Right lung (tissue), 5 donors: ENCODE results near the gene GRIA3. TPM values are rescaled to one million over a fixed set of nuclear protein-coding genes. Genes with fewer than 3 reads are reported as not detected.

ENCODE experiments used
- DNase-seq, 2 donors: peaks; one replicate each; pipeline ENCODE4 v3.0.0-alpha.2; 2013
- polyA plus RNA-seq, 5 donors: library from polyadenylated mRNA; unstranded; fragments of 120-200 nt; gene quantifications; one replicate each; pipeline versions ENCODE4 v1.2.1 to v1.2.3, GENCODE V29; 2013; ENCODE audit warnings: inconsistent platforms in 1 of 5, low replicate concordance in 1 of 5; ENCODE audit not compliant: insufficient read length in 5 of 5, insufficient read depth in 1 of 5

Gene GRIA3
- polyA plus RNA-seq, 5 donors, result 0.23 to 2.3 (median 0.58) TPM

DNA sequence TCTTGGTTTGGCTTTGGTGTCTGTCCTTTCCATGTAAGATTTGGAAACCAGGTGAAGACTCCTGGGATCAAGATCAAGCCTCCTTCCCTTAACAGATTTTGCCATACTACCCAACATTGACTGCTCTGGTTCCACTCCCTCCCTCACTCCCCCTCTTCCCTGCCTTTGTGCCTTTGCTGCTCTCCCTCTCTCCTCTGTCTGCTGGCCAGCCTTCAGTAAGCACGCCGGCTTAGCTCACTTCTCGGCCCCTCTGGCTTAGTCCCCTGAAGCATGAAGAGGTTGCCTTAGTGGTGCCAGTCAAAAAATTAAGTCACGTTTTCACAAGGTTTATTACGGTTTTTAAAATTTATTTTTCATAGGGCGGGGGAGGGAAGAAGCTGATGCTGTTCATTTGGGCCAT lies 6.0 kb downstream of the GRIA3 start:
- no peak for DNase-seq

- DNase-seq, result no peak
These were observed 9.0 kb downstream of the GRIA3 start for GRCh38 chrX:123193101-123193500.

DNA sequence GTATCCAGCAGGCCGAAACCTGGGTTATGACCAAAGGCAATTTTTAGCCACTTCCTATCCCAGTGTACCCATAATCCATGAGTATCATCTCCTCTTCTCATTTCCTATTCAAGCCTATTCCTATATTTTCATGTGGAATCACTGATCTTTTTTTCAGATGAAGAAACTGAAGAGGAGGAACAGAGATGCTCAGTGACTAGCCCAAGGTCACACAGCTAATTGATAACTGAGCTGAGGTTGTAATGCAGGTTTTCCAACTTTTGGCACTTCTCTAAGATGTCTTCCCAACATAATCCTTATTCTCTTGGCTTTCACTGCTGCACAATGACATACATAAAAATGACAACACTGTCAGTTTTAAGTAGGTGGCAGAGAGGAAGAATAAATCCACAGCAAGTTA lies 15.3 kb downstream of the GRIA3 start:
- DNase-seq, result no peak

GRCh38 chrX:123201720-123202119 lies 17.6 kb downstream of the GRIA3 start:
- DNase-seq, result no peak

GRCh38 chrX:123202523-123202922 lies 18.4 kb downstream of the GRIA3 start:
- no peak for DNase-seq

DNA sequence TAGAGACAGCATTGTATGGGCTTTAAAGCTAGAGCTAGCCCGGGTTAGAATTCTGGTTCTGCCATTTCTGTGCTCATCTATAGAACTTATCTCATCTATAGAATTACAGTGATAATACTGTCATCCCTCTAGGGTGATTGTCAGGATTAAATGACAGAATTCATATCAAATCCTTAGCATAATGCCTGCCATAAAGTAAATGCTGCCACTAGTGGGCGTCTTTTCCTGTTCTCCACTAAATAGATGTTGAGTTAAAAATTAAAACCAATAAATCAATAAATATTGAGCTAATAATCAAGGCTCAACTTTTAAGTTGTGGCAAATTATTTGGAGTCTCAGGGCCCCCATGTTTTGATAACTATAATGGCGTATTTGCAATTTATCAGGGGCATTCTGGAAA lies 19.7 kb downstream of the GRIA3 start:
- DNase-seq, result no peak

- no peak for DNase-seq
These were observed 22.1 kb downstream of the GRIA3 start for GRCh38 chrX:123206176-123206575.

- DNase-seq, result no peak
These were observed 26.2 kb downstream of the GRIA3 start for GRCh38 chrX:123210252-123210651.

DNA sequence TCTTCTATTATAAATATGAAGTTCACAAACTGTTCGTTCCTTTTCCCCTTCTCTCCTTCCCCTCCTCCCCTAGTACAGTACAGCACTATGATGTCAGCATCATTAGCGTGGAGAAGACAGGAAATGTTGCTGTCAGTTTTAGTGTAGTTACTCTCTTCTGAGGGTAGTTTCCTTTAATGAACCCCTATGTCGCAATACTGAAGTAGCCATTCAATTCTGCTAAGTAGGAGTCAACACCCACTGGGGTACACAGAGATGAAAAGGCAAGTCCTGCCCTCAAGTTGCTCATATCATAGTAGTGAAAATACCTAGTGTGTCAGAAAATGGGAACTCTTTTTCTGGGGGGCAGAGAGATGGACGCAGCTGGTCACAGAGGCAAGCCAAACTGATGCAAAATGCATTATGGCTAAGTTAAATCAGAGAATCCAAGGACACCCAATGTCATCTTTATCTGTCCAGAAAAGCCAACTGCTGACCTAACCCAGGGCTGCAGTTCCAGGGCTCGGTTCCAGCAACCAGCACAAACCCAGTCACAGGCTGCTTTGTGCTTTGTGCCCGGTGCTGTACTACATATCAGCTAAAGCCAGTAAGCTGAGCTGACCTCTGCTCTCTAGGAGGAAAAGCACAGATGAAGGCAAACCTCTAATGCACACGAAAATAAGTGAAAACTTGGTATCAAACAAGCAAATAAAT lies 31.5 kb downstream of the GRIA3 start:
- DNase-seq, result no peak

DNA sequence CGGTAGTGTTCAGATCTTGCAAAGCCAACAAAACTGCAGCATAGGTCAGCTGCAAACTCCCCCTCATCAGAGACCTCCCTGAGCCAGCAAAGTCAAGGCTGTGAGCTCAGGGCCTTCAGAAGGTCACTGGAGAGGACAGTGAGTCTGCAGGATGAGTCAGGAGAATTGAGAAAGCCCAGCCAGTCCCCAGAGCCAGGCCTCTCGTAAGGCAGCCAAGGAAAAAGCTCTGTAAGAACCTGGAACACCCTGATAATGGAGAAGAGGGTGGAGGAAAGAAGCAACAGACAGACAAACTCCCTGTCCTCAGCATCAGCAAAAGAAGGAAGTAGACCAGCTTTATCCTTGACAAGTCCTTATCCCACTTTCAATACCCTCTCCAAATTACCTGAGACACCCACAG lies 33.0 kb downstream of the GRIA3 start:
- DNase-seq, result no peak

- no peak for DNase-seq
These were observed 33.6 kb downstream of the GRIA3 start for GRCh38 chrX:123217728-123218127.

- no peak for DNase-seq
These were observed 35.8 kb downstream of the GRIA3 start for GRCh38 chrX:123219916-123220315.

GRCh38 chrX:123222920-123223319 lies 38.8 kb downstream of the GRIA3 start:
- no peak for DNase-seq

DNA sequence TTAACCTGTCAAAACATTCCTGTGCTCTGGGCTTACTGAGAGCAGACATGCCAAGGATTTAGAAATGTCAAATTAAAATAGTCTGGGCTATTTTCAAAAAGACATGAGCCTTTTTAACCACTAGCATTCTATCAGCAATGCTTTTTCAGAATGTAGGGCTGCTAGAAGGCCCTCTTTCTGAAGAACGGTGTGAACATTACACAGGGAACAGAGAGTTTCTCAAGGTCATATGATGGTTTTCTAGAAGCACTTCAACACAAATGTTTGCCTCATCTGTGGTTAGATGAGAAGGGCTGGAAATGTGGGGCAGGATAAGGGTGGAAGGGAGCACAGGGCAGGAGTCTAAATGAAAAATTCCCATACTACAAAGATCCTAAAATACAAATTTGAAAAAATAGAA lies 39.3 kb downstream of the GRIA3 start:
- no peak for DNase-seq

DNA sequence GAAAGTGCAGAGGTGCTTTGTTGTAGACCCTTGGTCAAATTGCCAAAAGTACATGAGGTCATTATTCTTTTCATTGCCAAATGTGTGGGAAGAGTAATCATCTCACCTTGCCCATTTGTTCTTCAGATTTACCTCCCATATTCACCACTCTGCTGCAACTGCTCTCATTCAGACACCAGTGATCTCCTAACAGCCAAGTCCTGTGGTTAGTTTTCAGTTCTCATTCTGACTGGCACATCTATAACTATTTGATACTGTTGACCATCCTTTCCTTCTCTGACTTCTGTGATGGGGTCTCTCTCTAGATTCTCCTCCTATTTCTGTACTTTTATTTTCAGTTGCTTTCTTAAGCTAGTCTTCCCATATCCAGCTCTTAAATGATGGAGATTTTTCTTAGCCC lies 39.8 kb downstream of the GRIA3 start:
- DNase-seq, result no peak

DNA sequence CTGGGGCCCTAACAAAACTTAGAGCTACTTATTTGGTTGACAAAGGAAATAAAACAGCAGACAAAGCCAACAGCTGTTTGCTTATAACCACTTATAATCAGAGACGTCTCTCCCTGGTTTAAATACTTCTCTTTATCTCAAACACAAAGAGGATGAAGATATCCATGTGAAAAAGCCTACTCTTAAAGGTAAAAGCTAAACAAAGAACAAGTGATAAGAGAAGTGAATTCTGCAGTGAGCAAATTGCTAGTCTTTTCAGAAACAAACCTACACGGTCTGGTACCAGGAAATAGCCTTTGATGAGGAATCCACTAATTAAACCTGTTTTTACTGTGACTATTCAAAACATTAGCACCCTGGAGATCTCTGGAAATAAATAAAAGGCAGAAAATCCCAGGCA lies 46.7 kb downstream of the GRIA3 start:
- no peak for DNase-seq

GRCh38 chrX:123236859-123237258 lies 52.8 kb downstream of the GRIA3 start:
- DNase-seq, result no peak

DNA sequence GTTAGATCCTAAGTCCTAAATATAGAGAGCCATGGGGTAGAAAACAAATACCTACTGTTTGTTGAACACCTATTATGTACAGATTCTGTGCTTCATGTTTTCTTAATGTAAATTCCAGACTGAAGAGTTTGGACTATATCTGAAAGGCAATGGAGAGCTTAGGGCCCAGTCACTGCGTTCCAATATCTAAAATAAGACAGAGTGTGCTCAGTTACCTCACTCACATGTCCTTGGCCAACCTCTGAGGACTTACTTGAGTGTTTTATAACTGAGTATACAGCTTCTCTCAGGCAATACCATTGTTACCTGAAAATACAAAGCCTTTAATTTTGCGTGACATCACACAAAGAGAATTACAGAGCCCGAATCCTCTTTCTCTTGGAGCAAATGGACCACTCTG lies 53.2 kb downstream of the GRIA3 start:
- no peak for DNase-seq

DNA sequence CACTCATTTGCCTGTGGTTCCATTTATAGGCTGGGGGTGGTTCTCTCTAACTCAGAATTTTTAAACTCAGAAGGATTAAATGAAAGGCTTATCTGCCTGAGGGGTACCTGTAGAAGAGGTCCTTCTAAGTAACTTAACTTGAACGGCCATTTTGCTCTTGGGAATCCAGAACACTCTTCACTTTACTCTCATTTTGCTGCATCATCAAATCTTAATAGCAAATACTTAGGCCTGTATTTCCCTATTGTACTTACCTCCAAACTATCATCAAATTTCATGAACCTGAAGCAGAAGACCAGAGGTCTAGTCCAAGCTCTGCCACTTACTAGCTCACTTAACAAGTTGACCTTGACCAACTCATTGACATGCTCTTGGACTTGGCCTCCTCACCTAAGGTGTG lies 70.4 kb downstream of the GRIA3 start:
- no peak for DNase-seq

DNA sequence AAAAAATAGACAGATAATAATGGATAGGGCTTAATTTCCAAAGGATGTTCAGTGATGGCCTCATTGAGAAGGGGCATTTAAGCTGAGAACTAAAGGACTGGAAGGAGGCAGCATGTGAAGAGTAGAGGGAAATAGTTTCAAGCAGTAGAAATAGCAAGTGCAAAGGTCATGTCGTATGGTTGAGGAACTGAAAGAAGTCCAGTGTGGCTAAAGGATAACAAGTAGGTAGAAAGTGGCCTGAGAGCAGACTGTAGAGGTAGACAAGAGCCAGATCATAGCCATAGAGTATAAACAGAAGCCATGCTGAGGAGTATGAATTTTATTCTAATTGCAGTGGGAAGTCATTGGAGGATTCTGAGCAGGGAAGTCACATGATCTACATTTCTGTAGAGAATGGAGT lies 72.3 kb downstream of the GRIA3 start:
- no peak for DNase-seq

DNA sequence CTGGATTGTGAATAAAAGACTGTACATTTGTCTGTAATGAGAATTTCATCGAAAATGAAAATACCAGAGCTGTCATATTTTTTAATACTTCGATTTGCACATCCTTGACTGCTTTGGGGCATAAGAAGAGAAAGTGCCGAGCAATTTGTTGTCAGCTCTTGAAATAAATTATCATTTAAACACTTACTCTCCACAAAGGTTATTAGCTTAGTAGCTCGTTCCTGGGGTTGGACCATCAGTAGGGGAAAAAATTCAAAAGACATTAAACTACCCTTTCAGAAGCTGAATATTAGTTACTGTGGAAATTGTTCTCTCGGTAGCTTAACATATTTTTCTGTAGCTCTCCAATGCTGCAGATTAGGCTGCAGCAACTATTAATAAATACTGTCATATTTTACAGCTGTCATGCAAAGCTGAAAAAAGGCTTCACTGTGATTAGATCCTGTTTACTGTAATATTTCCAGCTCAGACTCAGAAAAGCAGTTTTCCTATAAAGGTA lies 76.9 kb downstream of the GRIA3 start:
- DNase-seq, result no peak

GRCh38 chrX:123263270-123263669 lies 79.2 kb downstream of the GRIA3 start:
- no peak for DNase-seq

GRCh38 chrX:123263747-123264146 lies 79.7 kb downstream of the GRIA3 start:
- DNase-seq, result no peak

- DNase-seq, result no peak
These were observed 83.1 kb downstream of the GRIA3 start for GRCh38 chrX:123267220-123267619.
